Mammary epithelial cell (primary cell): ENCODE measurements around the gene COL23A1.

Experiments used
- CTCF ChIP-seq, 2 donors: IDR thresholded peaks in 1 of 2; conservative IDR thresholded peaks in 1 of 2; 2 replicates each; pipeline ENCODE4 v1.5.1; 2011 to 2012; ENCODE audit warnings: inconsistent platforms in 2 of 2, low read length in 2 of 2, mild to moderate bottlenecking in 2 of 2, control low read depth in 1 of 2, low read depth in 1 of 2; ENCODE audit not compliant: insufficient read depth in 1 of 2; ENCODE audit errors: extremely low read depth in 1 of 2
- EZH2 ChIP-seq: IDR thresholded peaks from 2 replicates; pipeline ENCODE4 v1.6.1; 2012; ENCODE audit warnings: low read length, inconsistent platforms, borderline replicate concordance

GRCh38 chr5:178428341-178429155, 161.6 kb downstream of the COL23A1 start:
- TF ChIP-seq EZH2 (no peak), CTCF (conservative IDR thresholded peaks at IDR 0.05 in 1 of 2, IDR thresholded peaks at IDR 0.05 in 1 of 2; ENCODE audit: extremely low read depth in 1 of 2, insufficient read depth in 1 of 2, low read depth in 1 of 2, low read length in 2 of 2) (no peak)
